ENCODE measurements around the gene GET4.

DNA sequence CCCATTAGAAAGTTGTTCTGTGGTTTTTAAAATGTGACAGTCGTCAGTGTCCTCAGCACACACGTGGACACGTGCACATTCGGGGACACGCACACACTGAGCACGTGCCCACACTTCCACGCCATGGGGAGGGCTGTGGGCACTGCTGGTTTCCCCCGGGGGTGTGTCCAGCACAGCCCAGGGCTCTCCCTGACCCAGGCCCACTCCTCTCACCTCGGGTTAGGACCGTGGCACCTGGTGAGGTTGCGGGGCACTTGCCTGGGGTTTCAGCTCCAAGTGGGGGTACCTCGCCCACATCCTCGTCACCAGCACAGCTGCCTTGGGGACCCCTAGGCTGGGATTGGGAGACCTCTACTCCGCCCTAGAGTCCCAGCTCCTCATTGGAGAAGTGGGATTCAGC, 20.7 kb downstream of the GET4 start:
- no peak for TF ChIP-seq POLR2AphosphoS5 (IDR thresholded peaks at IDR 0.05)
- TF ChIP-seq, protein P1, sequence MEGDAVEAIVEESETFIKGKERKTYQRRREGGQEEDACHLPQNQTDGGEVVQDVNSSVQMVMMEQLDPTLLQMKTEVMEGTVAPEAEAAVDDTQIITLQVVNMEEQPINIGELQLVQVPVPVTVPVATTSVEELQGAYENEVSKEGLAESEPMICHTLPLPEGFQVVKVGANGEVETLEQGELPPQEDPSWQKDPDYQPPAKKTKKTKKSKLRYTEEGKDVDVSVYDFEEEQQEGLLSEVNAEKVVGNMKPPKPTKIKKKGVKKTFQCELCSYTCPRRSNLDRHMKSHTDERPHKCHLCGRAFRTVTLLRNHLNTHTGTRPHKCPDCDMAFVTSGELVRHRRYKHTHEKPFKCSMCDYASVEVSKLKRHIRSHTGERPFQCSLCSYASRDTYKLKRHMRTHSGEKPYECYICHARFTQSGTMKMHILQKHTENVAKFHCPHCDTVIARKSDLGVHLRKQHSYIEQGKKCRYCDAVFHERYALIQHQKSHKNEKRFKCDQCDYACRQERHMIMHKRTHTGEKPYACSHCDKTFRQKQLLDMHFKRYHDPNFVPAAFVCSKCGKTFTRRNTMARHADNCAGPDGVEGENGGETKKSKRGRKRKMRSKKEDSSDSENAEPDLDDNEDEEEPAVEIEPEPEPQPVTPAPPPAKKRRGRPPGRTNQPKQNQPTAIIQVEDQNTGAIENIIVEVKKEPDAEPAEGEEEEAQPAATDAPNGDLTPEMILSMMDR (IDR thresholded peaks at IDR 0.05): no peak
- no peak for TF ChIP-seq EP300 (IDR thresholded peaks at IDR 0.05)
- no peak for TF ChIP-seq POLR2A (IDR thresholded peaks at IDR 0.05)

Measured in gastroesophageal sphincter (tissue), 3 donors.